Regular cardiac myocyte (primary cell): ENCODE results near the gene TRMT112. TPM values are rescaled to one million over a fixed set of nuclear protein-coding genes. Genes with fewer than 3 reads are reported as not detected.

Source experiments
- total RNA-seq: library from RNA; depleted of rRNA; stranded (reverse); fragments of >200 nt; gene quantifications from 2 replicates; pipeline ENCODE4 v1.2.3, GENCODE V29; 2014

Gene TRMT112
- 260 and 325 TPM in 2 replicates for total RNA-seq

DNA sequence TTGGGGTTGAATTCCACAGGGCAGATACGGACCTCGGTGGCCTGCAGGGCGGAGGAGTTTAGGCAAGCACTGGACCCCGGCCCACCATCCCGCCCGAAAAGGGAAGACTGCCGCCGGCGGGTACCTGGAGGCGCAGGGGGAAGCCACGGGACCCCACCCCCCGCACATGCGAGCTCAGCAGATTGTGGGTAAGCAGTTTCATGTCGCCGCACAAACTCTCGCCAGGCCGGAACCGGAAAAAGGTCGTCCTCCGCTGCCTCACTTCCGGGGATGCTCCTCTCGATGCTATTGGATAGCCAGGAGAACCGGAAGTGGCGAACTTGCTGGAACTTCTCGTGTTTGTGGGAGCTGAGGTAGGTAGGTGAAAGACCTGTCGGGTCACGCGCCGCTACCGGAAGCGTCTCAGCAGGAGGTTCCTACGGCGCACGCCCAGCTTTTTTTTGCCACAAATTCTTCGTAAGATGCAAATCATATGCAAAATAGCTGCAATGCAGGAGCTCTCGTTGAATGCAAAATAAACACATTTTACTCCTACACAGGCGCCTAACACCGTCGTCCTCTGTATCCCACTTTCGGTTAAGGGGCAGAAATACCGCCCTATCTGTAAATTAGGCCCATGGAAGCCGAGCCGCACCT lies at the start of gene TRMT112:
TSS of gene TRMT112 (minus strand) at position 235 of the 636 bp plus-strand sequence. CDS start at position 202, 33 bp downstream.

DNA sequence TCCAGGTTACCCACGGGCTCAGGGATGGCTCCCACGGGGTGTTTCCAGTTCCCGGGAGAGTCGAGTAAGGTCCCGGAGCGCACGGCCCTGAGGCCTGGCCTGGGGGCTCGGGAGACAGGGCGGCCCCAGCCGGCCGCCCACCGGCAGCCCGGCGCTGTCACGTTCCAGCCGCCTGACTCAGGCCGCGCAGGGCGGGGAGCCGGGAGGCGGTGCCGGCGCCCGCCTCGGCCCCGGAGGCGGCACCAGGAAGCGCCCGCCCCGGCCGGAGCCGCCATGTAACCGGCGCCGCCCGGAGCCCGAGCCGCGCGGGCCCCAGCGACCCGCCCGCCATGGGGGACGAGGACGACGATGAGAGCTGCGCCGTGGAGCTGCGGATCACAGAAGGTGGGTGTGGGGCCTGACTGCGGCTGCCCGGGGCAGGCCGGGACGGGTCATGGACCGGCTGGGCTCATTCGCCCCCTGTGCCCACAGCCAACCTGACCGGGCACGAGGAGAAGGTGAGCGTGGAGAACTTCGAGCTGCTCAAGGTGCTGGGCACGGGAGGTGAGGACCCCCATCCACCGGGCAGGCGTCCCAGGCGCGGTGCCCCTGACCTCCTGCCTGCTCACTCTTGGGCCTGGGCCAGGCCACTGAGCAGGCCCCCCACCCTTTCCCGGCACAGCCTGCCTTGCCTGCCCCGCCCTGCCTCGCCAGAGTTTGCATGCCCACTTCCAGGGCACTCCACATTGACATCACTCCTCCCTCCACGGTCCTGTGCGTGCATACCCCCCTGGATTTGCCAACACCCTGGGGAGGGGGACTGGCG lies 41.8 kb upstream of the TRMT112 start, which contains the start of gene RPS6KA4:
TSS of gene RPS6KA4 (plus strand) at position 256 of the 805 bp plus-strand sequence. CDS start at position 330, 74 bp downstream.

DNA sequence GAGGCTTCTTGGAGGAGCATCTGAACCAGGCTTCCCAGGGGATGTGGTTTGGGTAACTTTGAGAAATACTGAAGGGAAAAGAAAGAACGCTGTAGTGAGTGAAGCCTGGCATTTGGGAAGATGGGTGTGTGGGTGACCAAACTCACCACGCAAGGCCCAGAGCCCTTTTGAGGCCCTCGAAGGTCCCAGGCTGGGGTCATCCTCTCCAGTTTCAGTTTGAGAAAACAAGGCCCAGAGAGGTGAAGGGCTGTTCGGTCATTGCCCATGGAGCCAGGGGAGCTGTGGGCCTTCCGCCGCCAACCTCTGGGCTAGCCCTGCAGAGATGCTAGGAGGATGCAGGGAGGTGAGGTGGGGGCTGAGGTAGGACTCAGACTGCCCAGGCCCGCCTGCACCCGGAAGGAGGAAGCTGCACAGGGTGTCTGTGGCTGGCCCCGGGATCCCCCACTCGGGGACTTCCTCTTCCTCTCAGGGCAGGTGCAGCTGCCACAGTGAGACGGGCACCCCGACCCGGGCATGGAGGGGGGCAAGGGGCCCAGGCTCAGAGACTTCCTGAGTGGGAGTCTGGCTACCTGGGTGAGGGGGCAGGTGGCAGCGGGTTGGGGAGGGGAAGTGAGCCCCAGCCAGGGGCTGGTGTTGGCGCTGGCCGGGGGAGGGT lies 22.5 kb upstream of the TRMT112 start, which contains the start of gene CCDC88B:
TSS of gene CCDC88B (plus strand) at position 451 of the 655 bp plus-strand sequence. CDS start at position 514, 63 bp downstream.

GRCh38 chr11:64317961-64318765 lies 804 bp upstream of the TRMT112 start, which contains the start of gene PRDX5:
Gene PRDX5 (plus strand): TSS chr11:64318121. CDS start chr11:64318216, 95 bp downstream.

DNA sequence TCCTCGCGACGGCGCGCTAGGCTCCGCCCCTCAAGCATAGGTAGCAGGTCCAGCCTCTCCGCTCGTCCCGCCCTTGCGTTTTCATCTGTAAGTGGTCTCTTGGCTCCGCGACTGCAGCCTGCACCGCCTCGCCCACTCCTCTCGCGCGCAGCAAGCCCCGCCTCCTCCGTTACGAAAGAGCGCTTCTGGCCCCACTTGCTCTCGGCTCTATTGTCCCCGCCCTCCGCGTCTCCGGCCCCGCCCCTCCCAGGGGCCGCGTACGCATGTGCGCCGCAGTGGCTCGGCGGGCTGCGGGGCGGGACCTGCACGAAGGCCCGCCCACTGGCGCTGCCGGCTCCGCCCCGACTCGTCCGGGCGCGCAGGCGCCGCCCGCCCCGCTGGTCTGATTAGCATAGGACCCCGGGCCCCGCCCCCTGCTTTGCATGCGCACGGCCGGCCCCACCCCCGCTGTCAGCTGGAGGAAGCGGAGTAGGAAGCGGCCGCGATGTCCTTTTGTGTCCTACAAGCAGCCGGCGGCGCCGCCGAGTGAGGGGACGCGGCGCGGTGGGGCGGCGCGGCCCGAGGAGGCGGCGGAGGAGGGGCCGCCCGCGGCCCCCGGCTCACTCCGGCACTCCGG lies 12.2 kb downstream of the TRMT112 start, which contains the start of gene ESRRA:
TSS of gene ESRRA (plus strand) at position 450 of the 616 bp plus-strand sequence. CDS start 1,656 bp downstream, outside the sequence.

DNA sequence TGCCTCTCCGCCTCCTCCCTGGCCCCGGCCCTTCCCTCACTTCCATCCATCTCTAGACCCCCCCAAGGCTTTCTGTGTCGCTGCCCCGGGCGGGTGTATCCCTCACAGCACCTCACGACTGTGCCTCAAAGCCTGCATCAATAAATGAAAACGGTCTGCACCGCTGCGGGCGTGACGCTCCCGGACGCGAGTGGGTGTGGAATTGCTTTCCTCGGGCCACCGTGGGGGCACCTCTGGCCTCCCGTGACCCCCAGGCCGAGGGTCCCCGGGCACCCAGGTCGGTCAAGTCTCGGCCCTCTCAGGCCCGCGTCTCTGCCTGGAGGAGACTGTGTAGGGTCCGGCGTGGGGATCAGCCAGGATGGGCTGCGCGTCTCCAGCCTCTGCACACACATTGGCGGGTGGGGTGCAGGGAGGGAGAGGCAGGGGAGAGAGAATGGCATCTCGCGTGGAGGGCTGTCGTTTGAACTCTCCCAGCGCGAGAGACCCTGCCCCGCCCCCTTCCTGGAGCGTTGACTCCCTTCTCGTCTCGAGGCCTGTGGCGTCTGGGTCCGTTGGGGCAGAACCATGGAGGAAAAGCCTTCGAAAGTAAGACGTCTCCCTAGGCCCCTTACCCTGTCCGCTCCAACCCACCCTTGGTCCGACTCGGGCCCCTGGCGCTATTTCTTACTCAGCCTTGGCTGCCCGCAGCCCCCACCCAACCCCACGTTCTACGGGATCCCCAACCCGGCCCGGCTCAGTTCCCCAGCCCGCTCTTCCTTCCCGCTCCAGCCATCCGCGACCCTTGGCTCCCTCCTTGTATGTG lies 17.3 kb downstream of the TRMT112 start, which contains the start of gene CATSPERZ:
TSS of gene CATSPERZ (plus strand) at position 512 of the 802 bp plus-strand sequence. CDS start at position 565, 53 bp downstream.

GRCh38 chr11:64291262-64291751 lies 26.1 kb downstream of the TRMT112 start, which contains the start of gene KCNK4:
Gene KCNK4 (plus strand): TSS chr11:64291302. CDS start chr11:64293019, 1,717 bp downstream.

DNA sequence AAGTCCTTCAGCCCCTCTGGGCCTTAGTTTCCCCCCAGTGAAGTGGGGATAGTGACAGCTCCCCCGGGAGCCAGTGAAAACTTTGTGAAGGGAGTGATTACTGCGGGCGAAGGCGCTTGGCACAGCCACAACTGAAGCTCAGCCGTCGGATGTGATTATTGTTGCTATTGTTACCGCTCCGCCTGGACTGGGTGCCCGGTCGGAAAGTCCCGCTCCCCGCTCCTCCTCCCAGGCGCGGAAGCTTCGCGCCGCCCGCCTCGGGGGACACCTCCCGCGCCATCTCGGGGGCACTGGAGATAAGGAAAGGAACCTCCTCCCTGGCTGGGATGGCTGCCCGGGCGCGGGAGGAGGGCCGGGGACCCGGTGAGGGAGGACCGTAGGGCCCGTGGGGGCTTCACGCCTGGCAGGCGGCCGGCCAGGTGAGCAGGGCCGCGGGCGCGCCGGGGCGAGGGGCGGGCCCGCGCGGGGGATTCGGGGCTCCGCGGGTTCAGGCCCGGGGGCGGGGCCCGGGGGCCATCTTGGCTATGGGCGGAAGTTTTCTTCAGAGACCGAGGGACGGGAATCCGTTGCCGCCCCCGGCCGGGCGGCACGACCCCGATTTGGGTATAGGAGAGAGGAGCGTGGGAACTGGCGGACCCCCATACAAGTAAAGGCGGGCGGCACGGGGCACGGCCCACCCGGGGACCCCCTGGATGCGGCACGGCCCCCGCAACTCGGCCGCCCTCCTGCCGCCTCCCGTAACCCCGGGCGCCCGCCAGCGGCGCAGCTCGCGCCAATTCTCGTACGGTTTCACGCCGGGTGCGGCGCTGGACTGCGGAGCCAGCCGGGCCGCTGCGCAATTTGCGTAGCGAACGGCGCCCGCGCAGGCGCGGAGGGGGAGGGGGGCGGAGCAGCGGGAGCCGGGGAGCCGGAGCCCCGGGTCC lies 32.1 kb downstream of the TRMT112 start, which contains the start of gene GPR137:
TSS of gene GPR137 (plus strand) at position 887 of the 923 bp plus-strand sequence. CDS start 677 bp downstream, outside the sequence.

GRCh38 chr11:64284048-64284961 lies 33.1 kb downstream of the TRMT112 start, which contains the start of gene BAD:
Gene BAD (minus strand): TSS chr11:64284665. CDS start chr11:64284368, 297 bp downstream.

Other genes with a start within 250 kb of the TRMT112 start
- gene MACROD1, start 151.4 kb downstream of the TRMT112 start, total RNA-seq = 8.1 and 21.7 TPM in 2 replicates
- 125 and 414 TPM in 2 replicates for gene STIP1, start 131.4 kb downstream of the TRMT112 start, total RNA-seq
- gene FERMT3, start 110.8 kb downstream of the TRMT112 start, total RNA-seq = 6.7 and 9.6 TPM in 2 replicates
- 37.0 and 48.2 TPM in 2 replicates for gene TRPT1, start 91.4 kb downstream of the TRMT112 start, total RNA-seq
- 61.7 and 73.2 TPM in 2 replicates for gene NUDT22, start 91.3 kb downstream of the TRMT112 start, total RNA-seq
- gene DNAJC4, start 87.0 kb downstream of the TRMT112 start, total RNA-seq = 8.5 and 9.2 TPM in 2 replicates
- 14.6 and 17.2 TPM in 2 replicates for gene VEGFB, start 83.0 kb downstream of the TRMT112 start, total RNA-seq
- gene FKBP2, start 76.5 kb downstream of the TRMT112 start, total RNA-seq = 86.8 and 87.4 TPM in 2 replicates
- gene PPP1R14B, start 70.6 kb downstream of the TRMT112 start, total RNA-seq = 191 and 431 TPM in 2 replicates
- gene PLCB3, start 66.0 kb downstream of the TRMT112 start, total RNA-seq = 33.0 and 75.5 TPM in 2 replicates
- 41.0 and 51.0 TPM in 2 replicates for gene BAD, start 32.9 kb downstream of the TRMT112 start, total RNA-seq
- 7.7 and 8.2 TPM in 2 replicates for gene GPR137, start 31.7 kb downstream of the TRMT112 start, total RNA-seq
- gene KCNK4, start 26.3 kb downstream of the TRMT112 start, total RNA-seq = not detected in 2 replicates
- 0.28 TPM in 1 of 2 replicates, not detected in the other for gene CATSPERZ, start 17.2 kb downstream of the TRMT112 start, total RNA-seq
- 31.9 and 36.4 TPM in 2 replicates for gene ESRRA, start 12.0 kb downstream of the TRMT112 start, total RNA-seq
- gene PRDX5, start 562 bp upstream of the TRMT112 start, total RNA-seq = 261 and 263 TPM in 2 replicates
- gene CCDC88B, start 22.6 kb upstream of the TRMT112 start, total RNA-seq = 1.2 and 2.3 TPM in 2 replicates
- 29.0 and 61.3 TPM in 2 replicates for gene RPS6KA4, start 41.6 kb upstream of the TRMT112 start, total RNA-seq
- gene SLC22A11, start 238.4 kb upstream of the TRMT112 start, total RNA-seq = not detected in 2 replicates